Cardiac muscle cell (in vitro differentiated cells and primary cell): ENCODE data around the gene PRUNE2. TPM values are rescaled to one million over a fixed set of nuclear protein-coding genes. Genes with fewer than 3 reads are reported as not detected.

Experiments
- DNase-seq, 2 donors: peaks; one replicate each; pipeline versions ENCODE4 v3.0.0 to v3.0.0-alpha.2; 2010 to 2017; ENCODE audit warnings: low read depth in 1 of 2, low spot score in 1 of 2
- H3K27ac ChIP-seq: fragments of 200-600 bp; sonication (generic); 2 replicates; pipeline ENCODE4 v1.5.1; 2016
- H3K27me3 ChIP-seq: fragments of 200-600 bp; sonication (generic); 2 replicates; pipeline ENCODE4 v1.6.0; 2016; ENCODE audit warnings: control low read depth
- H3K36me3 ChIP-seq: fragments of 200-600 bp; sonication (generic); 2 replicates; pipeline ENCODE4 v1.5.1; 2016; ENCODE audit warnings: control low read depth
- H3K4me1 ChIP-seq: fragments of 200-600 bp; sonication (generic); 2 replicates; pipeline ENCODE4 v1.8.1; 2017; ENCODE audit warnings: low read depth, mild to moderate bottlenecking, mixed run types
- H3K4me3 ChIP-seq: fragments of 200-600 bp; sonication (generic); 2 replicates; pipeline ENCODE4 v1.5.1; 2016; ENCODE audit warnings: mild to moderate bottlenecking
- H3K9me3 ChIP-seq: fragments of 200-600 bp; sonication (generic); 2 replicates; pipeline ENCODE4 v1.5.1; 2017; ENCODE audit warnings: low read depth, mild to moderate bottlenecking, control low read depth
- CTCF ChIP-seq: IDR thresholded peaks from 2 replicates; pipeline ENCODE4 v1.5.1; 2012; ENCODE audit warnings: low read depth, mild to moderate bottlenecking, low read length
- polyA plus RNA-seq: library from polyadenylated mRNA; unstranded; fragments of >200 nt; fragmentation: Nextera tagmentation; extraction: Ambion mirVana; gene quantifications from 2 replicates; pipeline ENCODE4 v1.2.1, GENCODE V29; 2016
- total RNA-seq: library from RNA; depleted of rRNA; stranded (reverse); fragments of >200 nt; gene quantifications from 2 replicates; pipeline ENCODE4 v1.2.3, GENCODE V29; 2016

The PRUNE2 gene
- total and polyA plus RNA-seq, 2 experiments from 2014 or later = 5.5 to 14.4 TPM

- H3K4me3 ChIP-seq = no peak overlapping the region
- H3K36me3 ChIP-seq = no peaks in the 10 kb centered on the region
- peaks cover 3% of the 10 kb centered on the region for H3K27me3 ChIP-seq
- DNase-seq = peak in 1 of 2 donors; percentile 8
- H3K4me1 ChIP-seq = no peaks in the 10 kb centered on the region
- no peak overlapping the region for H3K27ac ChIP-seq
- TF ChIP-seq CTCF = no peak
- H3K9me3 ChIP-seq = no peaks in the 10 kb centered on the region
Measured at GRCh38 chr9:76917299-76917698, 11.4 kb upstream of the PRUNE2 start.

GRCh38 chr9:76916231-76916630 is 10.3 kb upstream of the PRUNE2 start:
- H3K9me3 ChIP-seq = no peaks in the 10 kb centered on the region
- no peak for TF ChIP-seq CTCF
- DNase-seq = no peak

GRCh38 chr9:76913467-76913866 is 7.6 kb upstream of the PRUNE2 start:
- no peak for TF ChIP-seq CTCF
- Histone ChIP-seq H3K4me1 (no peaks in the 10 kb centered on the region), H3K36me3 (no peaks in the 10 kb centered on the region), H3K4me3 (no peak overlapping the region), H3K9me3 (no peaks in the 10 kb centered on the region), H3K27ac (no peak overlapping the region), H3K27me3 (peaks cover 16% of the 10 kb centered on the region)
- DNase-seq = no peak

More at GRCh38 chr9:76916231-76916630, 10.3 kb upstream of the PRUNE2 start:
- Histone ChIP-seq H3K27me3 (peaks cover 3% of the 10 kb centered on the region), H3K27ac (no peak overlapping the region), H3K4me1 (no peaks in the 10 kb centered on the region), H3K36me3 (no peaks in the 10 kb centered on the region), H3K4me3 (no peak overlapping the region)

- peak in 1 of 2 donors; percentile 62 for DNase-seq
- no peak overlapping the region for H3K27ac ChIP-seq
- no peaks in the 10 kb centered on the region for H3K36me3 ChIP-seq
- H3K4me3 ChIP-seq = no peak overlapping the region
- peaks cover 22% of the 10 kb centered on the region for H3K27me3 ChIP-seq
- H3K9me3 ChIP-seq = no peaks in the 10 kb centered on the region
- TF ChIP-seq CTCF = no peak
- no peaks in the 10 kb centered on the region for H3K4me1 ChIP-seq
Measured at GRCh38 chr9:76912636-76913275, 6.8 kb upstream of the PRUNE2 start.

- no peak for DNase-seq
- Histone ChIP-seq H3K27ac (no peak overlapping the region), H3K9me3 (no peaks in the 10 kb centered on the region), H3K36me3 (no peaks in the 10 kb centered on the region), H3K27me3 (peaks cover 30% of the 10 kb centered on the region), H3K4me1 (no peaks in the 10 kb centered on the region), H3K4me3 (no peak overlapping the region)
- no peak for TF ChIP-seq CTCF
Measured at GRCh38 chr9:76911971-76912370, 6.1 kb upstream of the PRUNE2 start.

GRCh38 chr9:76910861-76911260 is 4.9 kb upstream of the PRUNE2 start:
- H3K4me3 ChIP-seq = no peak overlapping the region
- TF ChIP-seq CTCF = no peak
- no peak for DNase-seq
- no peak overlapping the region for H3K27ac ChIP-seq
- no peaks in the 10 kb centered on the region for H3K4me1 ChIP-seq
- H3K9me3 ChIP-seq = no peaks in the 10 kb centered on the region
- no peaks in the 10 kb centered on the region for H3K36me3 ChIP-seq
- peaks cover 35% of the 10 kb centered on the region for H3K27me3 ChIP-seq
